Measurements from ENCODE around the gene SLC8A3. TPM values are rescaled to one million over a fixed set of nuclear protein-coding genes. Genes with fewer than 3 reads are reported as not detected.

SLC8A3 gene
- total and polyA plus RNA-seq, 10 of the 15 experiments (the other 5 are each of a cell fraction or from before 2014, with no cell fraction given), result 0.04 to 0.17 (median 0.13) TPM; not detected in 3

DNA sequence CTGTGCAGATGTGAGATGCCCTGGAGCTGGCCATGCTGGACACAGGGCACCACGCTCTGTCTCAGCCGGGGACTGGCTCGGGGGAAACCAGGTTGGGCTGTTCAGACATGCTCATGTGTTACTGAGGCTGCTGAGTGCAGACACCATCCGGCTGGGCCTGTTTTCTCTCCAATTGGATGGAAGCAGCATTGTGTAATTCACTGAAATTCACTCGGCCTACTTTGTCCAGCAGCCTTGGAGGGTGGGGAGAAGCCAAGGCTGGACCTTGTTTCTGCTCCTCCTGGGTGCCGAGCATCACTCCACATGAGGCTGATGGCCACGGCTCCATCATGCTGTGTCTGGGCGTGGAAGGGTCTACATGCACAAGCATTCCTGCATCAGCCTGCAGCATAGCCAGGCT is 178.8 kb downstream of the SLC8A3 start:
- intact Hi-C loops (cut with micrococcal nuclease; ENCODE audit: unreplicated experiment) (loop anchor here (5.0 kb wide), 2 partner anchors 133 to 278 kb away; partner anchors contain the start of gene SMOC1), in situ Hi-C loops (cut with MboI) (no loop called here)
- ChIA-PET POLR2A (no interaction called here), CTCF (interaction anchor here (0.6 kb wide), 1 partner anchor 283 kb away, joined by 3 read pairs; no protein-coding TSS in a partner anchor), SMC1A (ENCODE audit: uncharacterized antibody, unreplicated experiment) (interaction anchor here (0.6 kb wide), 1 partner anchor 256 kb away, joined by 3 read pairs; no protein-coding TSS in a partner anchor), RAD21 (ENCODE audit: unreplicated experiment) (no interaction called here)
- peaks cover 24% of the 10 kb centered on the region for H3K4me1 ChIP-seq (ENCODE audit: control insufficient read depth, insufficient read depth, low read length)
- H4K20me1 ChIP-seq (ENCODE audit: control insufficient read depth, insufficient read depth), result no peaks in the 10 kb centered on the region
- H3K36me3 ChIP-seq (ENCODE audit: control insufficient read depth in 2 of 2, insufficient read depth in 2 of 2, low read length in 1 of 2), result no peaks in the 10 kb centered on the region
- no peak overlapping the region for H3K4me3 ChIP-seq
- H2AFZ ChIP-seq (ENCODE audit: control insufficient read depth, low read depth, low read length), result no peak overlapping the region
- H3K79me2 ChIP-seq (ENCODE audit: control insufficient read depth, insufficient read depth, low read length), result no peaks in the 10 kb centered on the region
- no peak for TF ChIP-seq BCL11A (IDR thresholded peaks at IDR 0.05; ENCODE audit: low read depth, low read length)
- TF ChIP-seq KDM1A (IDR thresholded peaks at IDR 0.05; ENCODE audit: borderline replicate concordance), result no peak
- TF ChIP-seq, protein P1, sequence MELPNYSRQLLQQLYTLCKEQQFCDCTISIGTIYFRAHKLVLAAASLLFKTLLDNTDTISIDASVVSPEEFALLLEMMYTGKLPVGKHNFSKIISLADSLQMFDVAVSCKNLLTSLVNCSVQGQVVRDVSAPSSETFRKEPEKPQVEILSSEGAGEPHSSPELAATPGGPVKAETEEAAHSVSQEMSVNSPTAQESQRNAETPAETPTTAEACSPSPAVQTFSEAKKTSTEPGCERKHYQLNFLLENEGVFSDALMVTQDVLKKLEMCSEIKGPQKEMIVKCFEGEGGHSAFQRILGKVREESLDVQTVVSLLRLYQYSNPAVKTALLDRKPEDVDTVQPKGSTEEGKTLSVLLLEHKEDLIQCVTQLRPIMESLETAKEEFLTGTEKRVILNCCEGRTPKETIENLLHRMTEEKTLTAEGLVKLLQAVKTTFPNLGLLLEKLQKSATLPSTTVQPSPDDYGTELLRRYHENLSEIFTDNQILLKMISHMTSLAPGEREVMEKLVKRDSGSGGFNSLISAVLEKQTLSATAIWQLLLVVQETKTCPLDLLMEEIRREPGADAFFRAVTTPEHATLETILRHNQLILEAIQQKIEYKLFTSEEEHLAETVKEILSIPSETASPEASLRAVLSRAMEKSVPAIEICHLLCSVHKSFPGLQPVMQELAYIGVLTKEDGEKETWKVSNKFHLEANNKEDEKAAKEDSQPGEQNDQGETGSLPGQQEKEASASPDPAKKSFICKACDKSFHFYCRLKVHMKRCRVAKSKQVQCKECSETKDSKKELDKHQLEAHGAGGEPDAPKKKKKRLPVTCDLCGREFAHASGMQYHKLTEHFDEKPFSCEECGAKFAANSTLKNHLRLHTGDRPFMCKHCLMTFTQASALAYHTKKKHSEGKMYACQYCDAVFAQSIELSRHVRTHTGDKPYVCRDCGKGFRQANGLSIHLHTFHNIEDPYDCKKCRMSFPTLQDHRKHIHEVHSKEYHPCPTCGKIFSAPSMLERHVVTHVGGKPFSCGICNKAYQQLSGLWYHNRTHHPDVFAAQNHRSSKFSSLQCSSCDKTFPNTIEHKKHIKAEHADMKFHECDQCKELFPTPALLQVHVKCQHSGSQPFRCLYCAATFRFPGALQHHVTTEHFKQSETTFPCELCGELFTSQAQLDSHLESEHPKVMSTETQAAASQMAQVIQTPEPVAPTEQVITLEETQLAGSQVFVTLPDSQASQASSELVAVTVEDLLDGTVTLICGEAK (IDR thresholded peaks at IDR 0.05; ENCODE audit: borderline replicate concordance), result no peak
- TF ChIP-seq POLR2A (IDR thresholded peaks at IDR 0.05; ENCODE audit: low read depth, low read length), result no peak
- TF ChIP-seq RELA (IDR thresholded peaks at IDR 0.05; ENCODE audit: borderline replicate concordance, partially characterized antibody), result no peak
- TF ChIP-seq CBX5 (IDR thresholded peaks at IDR 0.05; ENCODE audit: low read depth), result no peak
- TF ChIP-seq SMAD5 (IDR thresholded peaks at IDR 0.05; ENCODE audit: low read depth), result no peak
- TF ChIP-seq BACH1 (IDR thresholded peaks at IDR 0.05; ENCODE audit: borderline replicate concordance), result no peak
- TF ChIP-seq, protein P2, sequence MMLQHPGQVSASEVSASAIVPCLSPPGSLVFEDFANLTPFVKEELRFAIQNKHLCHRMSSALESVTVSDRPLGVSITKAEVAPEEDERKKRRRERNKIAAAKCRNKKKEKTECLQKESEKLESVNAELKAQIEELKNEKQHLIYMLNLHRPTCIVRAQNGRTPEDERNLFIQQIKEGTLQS (IDR thresholded peaks at IDR 0.05; ENCODE audit: borderline replicate concordance, extremely low read depth, low read depth, low read length), result no peak
- TF ChIP-seq, protein P3, sequence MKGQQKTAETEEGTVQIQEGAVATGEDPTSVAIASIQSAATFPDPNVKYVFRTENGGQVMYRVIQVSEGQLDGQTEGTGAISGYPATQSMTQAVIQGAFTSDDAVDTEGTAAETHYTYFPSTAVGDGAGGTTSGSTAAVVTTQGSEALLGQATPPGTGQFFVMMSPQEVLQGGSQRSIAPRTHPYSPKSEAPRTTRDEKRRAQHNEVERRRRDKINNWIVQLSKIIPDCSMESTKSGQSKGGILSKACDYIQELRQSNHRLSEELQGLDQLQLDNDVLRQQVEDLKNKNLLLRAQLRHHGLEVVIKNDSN (IDR thresholded peaks at IDR 0.05; ENCODE audit: borderline replicate concordance, extremely low read length, insufficient read depth, low read depth, low read length), result no peak
- TF ChIP-seq IKZF2 (IDR thresholded peaks at IDR 0.05), result no peak
- TF ChIP-seq CBFB (IDR thresholded peaks at IDR 0.05; ENCODE audit: low read depth), result no peak
- TF ChIP-seq TCF12 (IDR thresholded peaks at IDR 0.05; ENCODE audit: low read depth, low read length), result no peak
- no peak for TF ChIP-seq PML (IDR thresholded peaks at IDR 0.05; ENCODE audit: low read length)
- no peak for TF ChIP-seq RB1 (IDR thresholded peaks at IDR 0.05; ENCODE audit: borderline replicate concordance)
- no peak for TF ChIP-seq FOS (IDR thresholded peaks at IDR 0.05; ENCODE audit: borderline replicate concordance, extremely low read depth, insufficient read length)
- TF ChIP-seq JUNB (IDR thresholded peaks at IDR 0.05), result no peak
- no peak for DNase-seq (ENCODE audit: low read depth, low spot score)
- FAIRE-seq, result no peak
- WGBS (ENCODE audit: insufficient coverage, insufficient replicate concordance, low lambda C conversion rate, missing lambda C conversion rate), result 62% methylated on average over 8 of the region's 8 CpGs
- H3K27me3 ChIP-seq (replicated peaks in 1 of 2; ENCODE audit: control insufficient read depth in 2 of 2, insufficient read depth in 2 of 2, low read length in 1 of 2), result no peaks in the 10 kb centered on the region
- H3K9ac ChIP-seq (ENCODE audit: control insufficient read depth, insufficient read depth, low read length), result no peak overlapping the region
- no peaks in the 10 kb centered on the region; the same call in 2 of the 3 replicates for H3K9me3 ChIP-seq (replicated peaks; ENCODE audit: control insufficient read depth, insufficient read depth, low read length)
- no peak overlapping the region for H3K4me2 ChIP-seq (ENCODE audit: control insufficient read depth, insufficient read depth)
- ATAC-seq, result no peak
- no TSS peak for BruUV-seq (replicated peaks)
- no peak overlapping the region for H3K27ac ChIP-seq (ENCODE audit: control insufficient read depth, insufficient read depth)
